IMR-90 (cell line): ENCODE results near the gene MYL6.

Source experiments
- BHLHE40 ChIP-seq: fragments of 150-350 bp; IDR thresholded peaks from 2 replicates; pipeline ENCODE4 v1.6.1; 2016; ENCODE audit warnings: mild to moderate bottlenecking, low read depth, low read length
- CEBPB ChIP-seq: IDR thresholded peaks from 2 replicates; pipeline ENCODE4 v1.6.1; 2012; ENCODE audit warnings: low read depth, low read length, improper control_type of control experiment
- CHD1 ChIP-seq: IDR thresholded peaks from 2 replicates; pipeline ENCODE4 v1.6.1; 2012; ENCODE audit warnings: low read depth, low read length, improper control_type of control experiment
- MAFK ChIP-seq: IDR thresholded peaks from 2 replicates; pipeline ENCODE4 v1.6.1; 2012; ENCODE audit warnings: low read depth, low read length, improper control_type of control experiment
- MXI1 ChIP-seq: IDR thresholded peaks from 2 replicates; pipeline ENCODE4 v1.6.1; 2012; ENCODE audit warnings: low read depth, mild to moderate bottlenecking, low read length, moderate library complexity, borderline replicate concordance
- POLR2A ChIP-seq: IDR thresholded peaks from 2 replicates; pipeline ENCODE4 v1.6.1; 2012; ENCODE audit warnings: mild to moderate bottlenecking, low read depth, low read length
- RFX5 ChIP-seq: IDR thresholded peaks from 2 replicates; pipeline ENCODE4 v1.8.0; 2012; ENCODE audit warnings: low read depth, mild to moderate bottlenecking, low read length, moderate library complexity
- SMC3 ChIP-seq: fragments of 150-350 bp; IDR thresholded peaks from 2 replicates; pipeline ENCODE4 v1.6.1; 2016; ENCODE audit warnings: low read depth, mild to moderate bottlenecking, antibody characterized with exemption, low read length, moderate library complexity
- TF ChIP-seq, protein P1 (sequence below): conservative IDR thresholded peaks from 2 replicates; pipeline ENCODE4 v1.5.1; 2012; ENCODE audit warnings: mild to moderate bottlenecking, low read depth, low read length, improper control_type of control experiment
- TF ChIP-seq, protein P2 (sequence below): fragments of 150-350 bp; IDR thresholded peaks from 2 replicates; pipeline ENCODE4 v1.6.1; 2017; ENCODE audit warnings: mild to moderate bottlenecking, antibody characterized with exemption, low read length, low read depth

DNA sequence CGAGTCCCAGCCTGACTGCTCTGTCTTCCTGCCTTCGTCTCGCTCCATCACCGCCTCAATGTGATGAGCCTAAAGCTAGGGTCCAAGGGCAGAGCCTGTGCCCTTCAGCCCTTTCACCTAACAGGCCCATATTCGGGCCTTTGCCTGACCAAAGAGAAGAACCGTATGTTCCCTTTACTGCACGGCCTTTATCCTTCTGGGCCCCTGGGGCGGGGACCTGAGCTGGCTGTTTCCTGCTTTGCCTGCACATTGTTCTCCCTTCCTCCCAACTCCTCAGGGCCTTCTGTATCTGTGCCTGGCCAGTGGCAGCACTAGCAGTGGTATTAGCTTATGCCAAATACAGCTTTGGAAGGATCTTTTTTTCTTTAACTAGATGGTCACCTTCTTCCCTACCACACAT lies 14.3 kb upstream of the MYL6 start:
- TF ChIP-seq, protein P1, sequence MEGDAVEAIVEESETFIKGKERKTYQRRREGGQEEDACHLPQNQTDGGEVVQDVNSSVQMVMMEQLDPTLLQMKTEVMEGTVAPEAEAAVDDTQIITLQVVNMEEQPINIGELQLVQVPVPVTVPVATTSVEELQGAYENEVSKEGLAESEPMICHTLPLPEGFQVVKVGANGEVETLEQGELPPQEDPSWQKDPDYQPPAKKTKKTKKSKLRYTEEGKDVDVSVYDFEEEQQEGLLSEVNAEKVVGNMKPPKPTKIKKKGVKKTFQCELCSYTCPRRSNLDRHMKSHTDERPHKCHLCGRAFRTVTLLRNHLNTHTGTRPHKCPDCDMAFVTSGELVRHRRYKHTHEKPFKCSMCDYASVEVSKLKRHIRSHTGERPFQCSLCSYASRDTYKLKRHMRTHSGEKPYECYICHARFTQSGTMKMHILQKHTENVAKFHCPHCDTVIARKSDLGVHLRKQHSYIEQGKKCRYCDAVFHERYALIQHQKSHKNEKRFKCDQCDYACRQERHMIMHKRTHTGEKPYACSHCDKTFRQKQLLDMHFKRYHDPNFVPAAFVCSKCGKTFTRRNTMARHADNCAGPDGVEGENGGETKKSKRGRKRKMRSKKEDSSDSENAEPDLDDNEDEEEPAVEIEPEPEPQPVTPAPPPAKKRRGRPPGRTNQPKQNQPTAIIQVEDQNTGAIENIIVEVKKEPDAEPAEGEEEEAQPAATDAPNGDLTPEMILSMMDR = no peak
- TF ChIP-seq RFX5 (no peak), SMC3 (no peak), POLR2A (no peak), MAFK (no peak), MXI1 (no peak), BHLHE40 (no peak), CEBPB (no peak), CHD1 (no peak)
- TF ChIP-seq, protein P2, sequence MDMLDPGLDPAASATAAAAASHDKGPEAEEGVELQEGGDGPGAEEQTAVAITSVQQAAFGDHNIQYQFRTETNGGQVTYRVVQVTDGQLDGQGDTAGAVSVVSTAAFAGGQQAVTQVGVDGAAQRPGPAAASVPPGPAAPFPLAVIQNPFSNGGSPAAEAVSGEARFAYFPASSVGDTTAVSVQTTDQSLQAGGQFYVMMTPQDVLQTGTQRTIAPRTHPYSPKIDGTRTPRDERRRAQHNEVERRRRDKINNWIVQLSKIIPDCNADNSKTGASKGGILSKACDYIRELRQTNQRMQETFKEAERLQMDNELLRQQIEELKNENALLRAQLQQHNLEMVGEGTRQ = no peak
